HepG2 (cell line): Measurements from ENCODE around the gene RETREG2. TPM values are rescaled to one million over a fixed set of nuclear protein-coding genes. Genes with fewer than 3 reads are reported as not detected.

Source experiments
- FIP1L1 ChIP-seq: fragments of 200-400 bp; formaldehyde crosslinking; IDR thresholded peaks from 2 replicates; pipeline ENCODE4 v1.6.1; 2018; ENCODE audit warnings: low read depth, mild to moderate bottlenecking, low read length, moderate library complexity, borderline replicate concordance; ENCODE audit not compliant: insufficient read depth
- FOXM1 ChIP-seq: sonication (generic); formaldehyde crosslinking; IDR thresholded peaks from 2 replicates; pipeline ENCODE4 v1.5.0; 2020; ENCODE audit warnings: missing genetic modification reagents
- HIVEP1 ChIP-seq: sonication (generic); formaldehyde crosslinking; IDR thresholded peaks from 2 replicates; pipeline ENCODE4 v1.4.0; 2020; ENCODE audit warnings: mild to moderate bottlenecking, missing genetic modification reagents
- MLLT10 ChIP-seq: sonication (generic); formaldehyde crosslinking; IDR thresholded peaks from 2 replicates; pipeline ENCODE4 v1.4.0; 2020; ENCODE audit warnings: missing genetic modification reagents
- PAX8 ChIP-seq: sonication (generic); formaldehyde crosslinking; IDR thresholded peaks from 2 replicates; pipeline ENCODE4 v1.8.0; 2022; ENCODE audit warnings: mild to moderate bottlenecking, missing genetic modification reagents, borderline replicate concordance
- THYN1 ChIP-seq: sonication (generic); formaldehyde crosslinking; IDR thresholded peaks from 2 replicates; pipeline ENCODE4 v1.8.1; 2023; ENCODE audit warnings: low read depth, mild to moderate bottlenecking, moderate library complexity, missing genetic modification reagents, borderline replicate concordance
- TP53 ChIP-seq: sonication (generic); formaldehyde crosslinking; conservative IDR thresholded peaks from 2 replicates; pipeline ENCODE4 v1.4.0; 2020; ENCODE audit warnings: missing genetic modification reagents
- ZBTB1 ChIP-seq: sonication (generic); formaldehyde crosslinking; IDR thresholded peaks from 2 replicates; pipeline ENCODE4 v1.4.0; 2020; ENCODE audit warnings: missing genetic modification reagents, borderline replicate concordance
- ZNF530 ChIP-seq: sonication (generic); formaldehyde crosslinking; IDR thresholded peaks from 2 replicates; pipeline ENCODE4 v1.5.0; 2020; ENCODE audit warnings: low read depth, mild to moderate bottlenecking, missing genetic modification reagents
- polyA plus RNA-seq, 8 experiments: library from polyadenylated mRNA; depleted of rRNA in 3 of 8; stranded (reverse) in 7 of 8; unstranded in 1 of 8; fragments of >200 nt; fragmentation: Illumina TruSeq in 4 of 8; extraction: Trizol in 4 of 8; gene quantifications; 2 replicates each; pipeline versions ENCODE4 v1.2.1 to v1.2.3, GENCODE V29; 2011 to 2016; ENCODE audit warnings: low read depth in 4 of 8, missing spikeins in 1 of 8, mixed read lengths in 1 of 8; ENCODE audit not compliant: insufficient read depth in 1 of 8
- total RNA-seq, 5 experiments: library from RNA; depleted of rRNA; stranded (reverse); fragments of >200 nt; fragmentation: Illumina TruSeq; extraction: Trizol; gene quantifications; 2 replicates each; pipeline ENCODE4 v1.2.3, GENCODE V29; 2016; ENCODE audit warnings: low read depth in 1 of 5
- TF ChIP-seq, protein P1 (sequence below): sonication (generic); formaldehyde crosslinking; IDR thresholded peaks from 2 replicates; pipeline ENCODE4 v1.5.0; 2020; ENCODE audit warnings: mild to moderate bottlenecking, missing genetic modification reagents, borderline replicate concordance
- TF ChIP-seq, protein P2 (sequence below): sonication (generic); formaldehyde crosslinking; IDR thresholded peaks from 2 replicates; pipeline ENCODE4 v1.5.0; 2020; ENCODE audit warnings: mild to moderate bottlenecking, missing genetic modification reagents, borderline replicate concordance
- TF ChIP-seq, protein P3 (sequence below): IDR thresholded peaks from 2 replicates; pipeline ENCODE4 v1.6.1; 2012; ENCODE audit warnings: inconsistent platforms
- TF ChIP-seq, protein P4 (sequence below): sonication (generic); formaldehyde crosslinking; IDR thresholded peaks from 2 replicates; pipeline ENCODE4 v1.4.0; 2020; ENCODE audit warnings: missing genetic modification reagents

RETREG2 gene
- total and polyA plus RNA-seq, 2 of the 13 experiments (the other 11 are each of a cell fraction or from before 2014, with no cell fraction given) = 86.0 to 134 TPM

DNA sequence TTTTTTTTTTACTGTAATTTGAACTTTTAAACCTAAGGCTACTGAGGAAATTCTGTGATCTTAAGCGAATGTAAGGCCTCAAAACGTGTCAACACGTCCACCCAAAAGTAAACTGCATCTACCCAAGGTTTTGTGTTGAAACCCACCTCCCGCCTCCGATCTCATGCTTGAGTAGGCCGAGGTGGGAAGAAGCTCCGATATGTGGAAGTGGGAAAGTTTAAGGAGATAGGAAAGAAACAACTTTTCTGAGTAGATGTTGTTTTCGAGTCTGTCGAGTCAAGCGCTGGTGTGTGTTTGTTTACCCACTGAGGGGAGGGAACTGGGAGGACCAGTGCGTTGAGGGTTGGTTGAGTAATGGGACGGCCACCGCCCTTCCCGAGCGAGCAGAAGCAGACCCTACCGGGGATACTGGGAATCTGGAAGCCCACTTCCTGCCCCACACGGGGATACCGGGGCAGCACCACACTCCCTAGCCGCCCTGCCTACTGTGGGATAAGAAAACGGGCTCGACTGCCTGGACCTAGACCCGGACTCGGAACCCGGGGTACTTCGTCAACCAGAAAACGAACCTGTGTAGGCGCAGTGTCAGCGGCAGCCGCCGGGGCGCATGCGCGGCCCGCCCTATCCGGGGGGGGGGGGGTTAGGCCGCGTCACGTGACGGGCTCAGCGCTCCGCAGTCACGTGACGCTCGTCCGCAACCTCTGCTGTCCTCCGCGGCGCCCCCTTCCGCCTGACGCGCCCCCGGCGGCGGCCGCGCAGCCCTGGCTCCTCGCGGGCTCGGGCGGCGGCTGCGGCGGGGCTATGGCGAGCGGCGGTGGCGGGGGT, at the start of gene RETREG2 (continued):
- TF ChIP-seq, protein P1, sequence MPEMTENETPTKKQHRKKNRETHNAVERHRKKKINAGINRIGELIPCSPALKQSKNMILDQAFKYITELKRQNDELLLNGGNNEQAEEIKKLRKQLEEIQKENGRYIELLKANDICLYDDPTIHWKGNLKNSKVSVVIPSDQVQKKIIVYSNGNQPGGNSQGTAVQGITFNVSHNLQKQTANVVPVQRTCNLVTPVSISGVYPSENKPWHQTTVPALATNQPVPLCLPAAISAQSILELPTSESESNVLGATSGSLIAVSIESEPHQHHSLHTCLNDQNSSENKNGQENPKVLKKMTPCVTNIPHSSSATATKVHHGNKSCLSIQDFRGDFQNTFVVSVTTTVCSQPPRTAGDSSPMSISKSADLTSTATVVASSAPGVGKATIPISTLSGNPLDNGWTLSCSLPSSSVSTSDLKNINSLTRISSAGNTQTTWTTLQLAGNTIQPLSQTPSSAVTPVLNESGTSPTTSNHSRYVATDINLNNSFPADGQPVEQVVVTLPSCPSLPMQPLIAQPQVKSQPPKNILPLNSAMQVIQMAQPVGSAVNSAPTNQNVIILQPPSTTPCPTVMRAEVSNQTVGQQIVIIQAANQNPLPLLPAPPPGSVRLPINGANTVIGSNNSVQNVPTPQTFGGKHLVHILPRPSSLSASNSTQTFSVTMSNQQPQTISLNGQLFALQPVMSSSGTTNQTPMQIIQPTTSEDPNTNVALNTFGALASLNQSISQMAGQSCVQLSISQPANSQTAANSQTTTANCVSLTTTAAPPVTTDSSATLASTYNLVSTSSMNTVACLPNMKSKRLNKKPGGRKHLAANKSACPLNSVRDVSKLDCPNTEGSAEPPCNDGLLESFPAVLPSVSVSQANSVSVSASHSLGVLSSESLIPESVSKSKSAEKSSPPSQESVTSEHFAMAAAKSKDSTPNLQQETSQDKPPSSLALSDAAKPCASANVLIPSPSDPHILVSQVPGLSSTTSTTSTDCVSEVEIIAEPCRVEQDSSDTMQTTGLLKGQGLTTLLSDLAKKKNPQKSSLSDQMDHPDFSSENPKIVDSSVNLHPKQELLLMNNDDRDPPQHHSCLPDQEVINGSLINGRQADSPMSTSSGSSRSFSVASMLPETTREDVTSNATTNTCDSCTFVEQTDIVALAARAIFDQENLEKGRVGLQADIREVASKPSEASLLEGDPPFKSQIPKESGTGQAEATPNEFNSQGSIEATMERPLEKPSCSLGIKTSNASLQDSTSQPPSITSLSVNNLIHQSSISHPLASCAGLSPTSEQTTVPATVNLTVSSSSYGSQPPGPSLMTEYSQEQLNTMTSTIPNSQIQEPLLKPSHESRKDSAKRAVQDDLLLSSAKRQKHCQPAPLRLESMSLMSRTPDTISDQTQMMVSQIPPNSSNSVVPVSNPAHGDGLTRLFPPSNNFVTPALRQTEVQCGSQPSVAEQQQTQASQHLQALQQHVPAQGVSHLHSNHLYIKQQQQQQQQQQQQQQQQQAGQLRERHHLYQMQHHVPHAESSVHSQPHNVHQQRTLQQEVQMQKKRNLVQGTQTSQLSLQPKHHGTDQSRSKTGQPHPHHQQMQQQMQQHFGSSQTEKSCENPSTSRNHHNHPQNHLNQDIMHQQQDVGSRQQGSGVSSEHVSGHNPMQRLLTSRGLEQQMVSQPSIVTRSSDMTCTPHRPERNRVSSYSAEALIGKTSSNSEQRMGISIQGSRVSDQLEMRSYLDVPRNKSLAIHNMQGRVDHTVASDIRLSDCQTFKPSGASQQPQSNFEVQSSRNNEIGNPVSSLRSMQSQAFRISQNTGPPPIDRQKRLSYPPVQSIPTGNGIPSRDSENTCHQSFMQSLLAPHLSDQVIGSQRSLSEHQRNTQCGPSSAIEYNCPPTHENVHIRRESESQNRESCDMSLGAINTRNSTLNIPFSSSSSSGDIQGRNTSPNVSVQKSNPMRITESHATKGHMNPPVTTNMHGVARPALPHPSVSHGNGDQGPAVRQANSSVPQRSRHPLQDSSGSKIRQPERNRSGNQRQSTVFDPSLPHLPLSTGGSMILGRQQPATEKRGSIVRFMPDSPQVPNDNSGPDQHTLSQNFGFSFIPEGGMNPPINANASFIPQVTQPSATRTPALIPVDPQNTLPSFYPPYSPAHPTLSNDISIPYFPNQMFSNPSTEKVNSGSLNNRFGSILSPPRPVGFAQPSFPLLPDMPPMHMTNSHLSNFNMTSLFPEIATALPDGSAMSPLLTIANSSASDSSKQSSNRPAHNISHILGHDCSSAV (CRISPR knock-in tag) = peak; percentile 90
- TF ChIP-seq MLLT10 (no peak), FIP1L1 (no peak), PAX8 (CRISPR knock-in tag) (0 out of 2 replicates have a peak, but pooled peaks have one; percentile 85), ZNF530 (CRISPR knock-in tag) (no peak), ZBTB1 (CRISPR knock-in tag) (no peak), FOXM1 (CRISPR knock-in tag) (no peak), THYN1 (no peak), TP53 (CRISPR knock-in tag) (no peak), HIVEP1 (CRISPR knock-in tag) (peak; percentile 84)
- TF ChIP-seq, protein P2, sequence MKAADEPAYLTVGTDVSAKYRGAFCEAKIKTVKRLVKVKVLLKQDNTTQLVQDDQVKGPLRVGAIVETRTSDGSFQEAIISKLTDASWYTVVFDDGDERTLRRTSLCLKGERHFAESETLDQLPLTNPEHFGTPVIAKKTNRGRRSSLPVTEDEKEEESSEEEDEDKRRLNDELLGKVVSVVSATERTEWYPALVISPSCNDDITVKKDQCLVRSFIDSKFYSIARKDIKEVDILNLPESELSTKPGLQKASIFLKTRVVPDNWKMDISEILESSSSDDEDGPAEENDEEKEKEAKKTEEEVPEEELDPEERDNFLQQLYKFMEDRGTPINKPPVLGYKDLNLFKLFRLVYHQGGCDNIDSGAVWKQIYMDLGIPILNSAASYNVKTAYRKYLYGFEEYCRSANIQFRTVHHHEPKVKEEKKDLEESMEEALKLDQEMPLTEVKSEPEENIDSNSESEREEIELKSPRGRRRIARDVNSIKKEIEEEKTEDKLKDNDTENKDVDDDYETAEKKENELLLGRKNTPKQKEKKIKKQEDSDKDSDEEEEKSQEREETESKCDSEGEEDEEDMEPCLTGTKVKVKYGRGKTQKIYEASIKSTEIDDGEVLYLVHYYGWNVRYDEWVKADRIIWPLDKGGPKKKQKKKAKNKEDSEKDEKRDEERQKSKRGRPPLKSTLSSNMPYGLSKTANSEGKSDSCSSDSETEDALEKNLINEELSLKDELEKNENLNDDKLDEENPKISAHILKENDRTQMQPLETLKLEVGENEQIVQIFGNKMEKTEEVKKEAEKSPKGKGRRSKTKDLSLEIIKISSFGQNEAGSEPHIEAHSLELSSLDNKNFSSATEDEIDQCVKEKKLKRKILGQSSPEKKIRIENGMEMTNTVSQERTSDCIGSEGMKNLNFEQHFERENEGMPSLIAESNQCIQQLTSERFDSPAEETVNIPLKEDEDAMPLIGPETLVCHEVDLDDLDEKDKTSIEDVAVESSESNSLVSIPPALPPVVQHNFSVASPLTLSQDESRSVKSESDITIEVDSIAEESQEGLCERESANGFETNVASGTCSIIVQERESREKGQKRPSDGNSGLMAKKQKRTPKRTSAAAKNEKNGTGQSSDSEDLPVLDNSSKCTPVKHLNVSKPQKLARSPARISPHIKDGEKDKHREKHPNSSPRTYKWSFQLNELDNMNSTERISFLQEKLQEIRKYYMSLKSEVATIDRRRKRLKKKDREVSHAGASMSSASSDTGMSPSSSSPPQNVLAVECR (CRISPR knock-in tag) = peak; percentile 88; the same call in 1 of the 2 replicates
- TF ChIP-seq, protein P3, sequence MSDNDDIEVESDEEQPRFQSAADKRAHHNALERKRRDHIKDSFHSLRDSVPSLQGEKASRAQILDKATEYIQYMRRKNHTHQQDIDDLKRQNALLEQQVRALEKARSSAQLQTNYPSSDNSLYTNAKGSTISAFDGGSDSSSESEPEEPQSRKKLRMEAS = peak; percentile 92
- TF ChIP-seq, protein P4, sequence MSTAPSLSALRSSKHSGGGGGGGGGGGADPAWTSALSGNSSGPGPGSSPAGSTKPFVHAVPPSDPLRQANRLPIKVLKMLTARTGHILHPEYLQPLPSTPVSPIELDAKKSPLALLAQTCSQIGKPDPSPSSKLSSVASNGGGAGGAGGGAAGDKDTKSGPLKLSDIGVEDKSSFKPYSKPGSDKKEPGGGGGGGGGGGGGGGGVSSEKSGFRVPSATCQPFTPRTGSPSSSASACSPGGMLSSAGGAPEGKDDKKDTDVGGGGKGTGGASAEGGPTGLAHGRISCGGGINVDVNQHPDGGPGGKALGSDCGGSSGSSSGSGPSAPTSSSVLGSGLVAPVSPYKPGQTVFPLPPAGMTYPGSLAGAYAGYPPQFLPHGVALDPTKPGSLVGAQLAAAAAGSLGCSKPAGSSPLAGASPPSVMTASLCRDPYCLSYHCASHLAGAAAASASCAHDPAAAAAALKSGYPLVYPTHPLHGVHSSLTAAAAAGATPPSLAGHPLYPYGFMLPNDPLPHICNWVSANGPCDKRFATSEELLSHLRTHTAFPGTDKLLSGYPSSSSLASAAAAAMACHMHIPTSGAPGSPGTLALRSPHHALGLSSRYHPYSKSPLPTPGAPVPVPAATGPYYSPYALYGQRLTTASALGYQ (CRISPR knock-in tag) = 0 out of 2 replicates have a peak, but pooled peaks have one; percentile 23
